Activated CD8-positive, alpha-beta memory T cell treated with anti-CD3 and anti-CD28 coated beads, Interleukin-2, amount 50 U/mL, for 1 hour (primary cell): Measurements from ENCODE around the gene RASA3.
"Not testable (repeated sequence)": the region's sequence is repeated elsewhere in the genome, so short reads cannot be mapped to it uniquely, and the experiment has no call there.

ENCODE experiments used
- DNase-seq: peaks from one replicate; pipeline ENCODE4 v3.0.0-alpha.2; 2020; ENCODE audit errors: extremely low read depth

RASA3 gene, protein sequence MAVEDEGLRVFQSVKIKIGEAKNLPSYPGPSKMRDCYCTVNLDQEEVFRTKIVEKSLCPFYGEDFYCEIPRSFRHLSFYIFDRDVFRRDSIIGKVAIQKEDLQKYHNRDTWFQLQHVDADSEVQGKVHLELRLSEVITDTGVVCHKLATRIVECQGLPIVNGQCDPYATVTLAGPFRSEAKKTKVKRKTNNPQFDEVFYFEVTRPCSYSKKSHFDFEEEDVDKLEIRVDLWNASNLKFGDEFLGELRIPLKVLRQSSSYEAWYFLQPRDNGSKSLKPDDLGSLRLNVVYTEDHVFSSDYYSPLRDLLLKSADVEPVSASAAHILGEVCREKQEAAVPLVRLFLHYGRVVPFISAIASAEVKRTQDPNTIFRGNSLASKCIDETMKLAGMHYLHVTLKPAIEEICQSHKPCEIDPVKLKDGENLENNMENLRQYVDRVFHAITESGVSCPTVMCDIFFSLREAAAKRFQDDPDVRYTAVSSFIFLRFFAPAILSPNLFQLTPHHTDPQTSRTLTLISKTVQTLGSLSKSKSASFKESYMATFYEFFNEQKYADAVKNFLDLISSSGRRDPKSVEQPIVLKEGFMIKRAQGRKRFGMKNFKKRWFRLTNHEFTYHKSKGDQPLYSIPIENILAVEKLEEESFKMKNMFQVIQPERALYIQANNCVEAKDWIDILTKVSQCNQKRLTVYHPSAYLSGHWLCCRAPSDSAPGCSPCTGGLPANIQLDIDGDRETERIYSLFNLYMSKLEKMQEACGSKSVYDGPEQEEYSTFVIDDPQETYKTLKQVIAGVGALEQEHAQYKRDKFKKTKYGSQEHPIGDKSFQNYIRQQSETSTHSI

DNA sequence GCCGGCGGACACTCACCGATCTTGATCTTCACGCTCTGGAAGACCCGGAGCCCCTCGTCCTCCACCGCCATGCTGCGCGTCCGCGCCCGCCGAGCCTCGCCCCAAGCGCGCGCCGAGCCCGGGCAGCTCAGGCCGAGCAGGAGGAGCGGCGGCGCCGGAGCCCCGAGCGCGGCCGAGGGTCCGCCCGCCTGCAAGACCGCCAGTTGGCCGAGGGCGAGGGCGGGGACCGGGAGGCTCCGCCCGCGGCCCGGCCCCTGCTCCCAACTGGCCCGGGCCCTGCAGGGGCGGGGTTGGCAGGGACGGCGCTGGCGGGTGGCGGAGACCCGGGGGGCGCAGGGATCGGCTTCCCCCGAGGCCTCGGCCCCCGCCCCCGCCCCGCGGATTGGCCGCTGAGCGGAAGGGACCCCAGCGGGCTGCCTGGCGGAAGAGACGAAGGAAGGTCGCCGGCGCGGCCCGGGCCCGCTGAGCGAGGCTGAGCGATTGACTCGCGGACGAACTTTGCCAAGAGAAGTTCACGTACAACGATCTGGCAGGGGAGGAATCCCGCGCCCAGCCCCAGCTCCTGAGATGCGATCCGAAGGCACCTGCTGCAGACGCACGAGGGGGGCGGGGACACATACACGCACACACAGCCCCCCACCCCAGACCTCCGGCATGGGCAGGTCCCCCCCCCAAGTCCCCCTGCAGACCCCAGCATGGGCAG lies at the start of gene RASA3:
Gene RASA3, minus strand, starts transcription at position 205 of the 703 bp plus-strand sequence. Its CDS starts 134 bp downstream, at position 71.
- no peak for DNase-seq

DNA sequence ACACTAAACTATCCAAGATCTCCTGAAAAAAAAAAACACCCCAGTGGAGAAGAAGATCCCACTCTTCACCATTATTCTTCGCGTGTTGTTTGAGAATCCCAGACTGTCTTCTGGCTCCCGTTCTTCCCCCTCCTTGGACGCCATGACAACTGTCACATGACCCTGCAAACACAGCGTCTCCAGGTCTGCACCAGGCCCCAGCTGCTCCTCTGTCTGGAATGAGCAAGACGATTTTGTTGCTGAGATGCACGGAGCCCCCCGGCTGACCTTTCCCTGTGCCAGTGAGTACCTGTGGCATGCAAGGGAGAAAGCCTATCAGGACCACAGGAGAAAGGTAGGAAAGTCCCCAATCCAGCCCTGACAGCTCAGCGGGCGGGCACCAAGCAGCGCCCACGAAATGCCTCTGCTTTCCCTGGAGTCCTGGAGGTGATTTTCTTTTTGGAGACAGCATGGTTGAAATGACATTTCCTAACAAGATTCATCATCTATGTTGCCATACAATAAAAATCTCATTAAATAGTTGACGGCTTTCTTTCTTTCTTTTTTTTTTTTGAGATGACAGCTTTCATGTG lies 46.8 kb upstream of the RASA3 start, which contains the start of gene CFAP97D2:
Gene CFAP97D2, plus strand, starts transcription at position 171 of the 572 bp plus-strand sequence. Its CDS starts 74 bp downstream, at position 245.
- DNase-seq: no peak

DNA sequence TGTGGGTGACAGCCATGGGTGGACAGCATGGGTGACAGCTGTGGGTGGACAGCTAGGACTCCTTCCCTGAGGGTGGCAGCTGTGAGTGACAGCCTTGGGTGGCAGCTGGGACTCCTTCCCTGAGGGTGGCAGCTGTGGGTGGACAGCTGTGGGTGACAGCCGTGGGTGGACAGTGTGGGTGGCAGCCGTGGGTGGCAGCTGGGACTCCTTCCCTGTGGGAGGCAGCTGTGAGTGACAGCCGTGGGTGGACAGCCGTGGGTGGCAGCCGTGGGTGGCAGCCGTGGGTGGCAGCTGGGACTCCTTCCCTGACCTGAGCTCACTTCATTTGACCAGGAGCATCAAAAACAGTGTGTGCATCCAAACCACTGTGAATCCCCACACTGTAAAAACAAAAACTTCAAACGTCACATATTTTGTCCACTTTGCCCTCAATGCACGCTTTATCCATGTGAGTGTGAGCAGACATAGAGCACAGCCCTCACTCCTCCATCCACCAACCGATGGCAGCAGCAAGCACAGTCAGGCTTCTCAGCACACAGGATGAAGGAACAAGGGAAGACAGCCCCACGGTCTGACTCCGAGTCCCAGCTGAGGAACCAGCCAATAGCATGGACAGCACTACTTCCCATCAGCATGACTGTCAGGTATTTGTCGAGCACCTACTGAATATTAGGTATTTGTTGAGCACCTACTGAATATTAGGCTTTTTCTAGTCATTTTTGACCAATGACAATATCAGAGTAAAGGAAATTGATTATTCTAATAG lies 45.0 kb upstream of the RASA3 start:
- no peak for DNase-seq

DNA sequence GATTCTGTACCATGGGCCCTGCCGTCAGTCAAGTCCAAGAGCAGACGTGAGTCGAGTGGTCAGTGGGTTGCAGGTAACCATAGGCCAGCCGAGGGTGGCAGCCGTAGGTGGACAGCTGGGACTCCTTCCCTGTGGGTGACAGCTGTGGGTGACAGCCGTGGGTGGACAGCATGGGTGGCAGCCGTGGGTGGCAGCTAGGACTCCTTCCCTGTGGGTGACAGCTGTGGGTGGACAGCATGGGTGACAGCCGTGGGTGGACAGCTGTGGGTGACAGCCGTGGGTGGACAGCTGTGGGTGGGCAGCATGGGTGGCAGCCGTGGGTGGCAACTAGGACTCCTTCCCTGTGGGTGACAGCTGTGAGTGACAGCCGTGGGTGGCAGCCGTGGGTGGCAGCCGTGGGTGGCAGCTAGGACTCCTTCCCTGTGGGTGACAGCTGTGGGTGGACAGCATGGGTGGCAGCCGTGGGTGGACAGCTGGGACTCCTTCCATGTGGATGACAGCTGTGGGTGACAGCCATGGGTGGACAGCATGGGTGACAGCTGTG lies 44.0 kb upstream of the RASA3 start:
- DNase-seq: not testable (repeated sequence)

DNA sequence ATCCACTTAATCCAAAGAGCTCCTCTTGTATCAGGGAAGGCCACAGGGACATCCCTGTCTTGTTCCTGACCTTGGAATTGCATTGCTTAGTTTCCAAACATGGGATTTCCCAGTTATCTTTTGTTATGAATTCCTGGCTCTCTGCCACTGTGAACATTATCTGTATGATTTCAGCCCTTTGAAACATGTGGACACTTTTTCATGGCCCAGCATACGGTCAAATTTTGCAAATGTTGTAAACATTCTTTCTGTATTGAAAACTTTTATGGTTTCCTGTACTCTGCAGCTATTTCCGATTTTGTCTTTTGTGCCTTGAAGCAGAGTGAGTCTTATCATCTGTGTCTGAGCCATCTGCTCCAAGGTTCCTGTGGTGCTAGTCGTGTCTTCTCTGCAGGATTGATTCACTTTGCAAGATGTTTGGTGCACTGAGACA lies 42.1 kb upstream of the RASA3 start:
- no peak for DNase-seq

DNA sequence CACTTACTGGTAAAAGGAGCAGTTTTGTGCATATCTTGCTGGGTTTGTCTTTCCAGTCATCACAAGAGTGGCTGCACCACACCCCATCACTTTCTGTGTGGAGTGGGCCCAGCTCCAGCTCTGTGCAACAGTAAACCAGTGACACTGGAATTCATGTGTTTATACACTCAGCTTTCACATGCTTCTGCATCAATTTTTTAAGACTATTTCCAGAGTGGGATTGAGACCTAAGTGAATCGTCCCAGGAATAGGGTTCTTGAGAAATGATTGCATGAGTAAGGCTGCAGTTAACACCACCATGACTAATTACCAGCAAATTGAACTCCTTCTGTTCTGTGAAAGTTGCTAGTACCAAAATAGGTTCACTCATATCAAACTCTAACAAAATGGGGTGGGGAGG lies 41.3 kb upstream of the RASA3 start:
- no peak for DNase-seq

DNA sequence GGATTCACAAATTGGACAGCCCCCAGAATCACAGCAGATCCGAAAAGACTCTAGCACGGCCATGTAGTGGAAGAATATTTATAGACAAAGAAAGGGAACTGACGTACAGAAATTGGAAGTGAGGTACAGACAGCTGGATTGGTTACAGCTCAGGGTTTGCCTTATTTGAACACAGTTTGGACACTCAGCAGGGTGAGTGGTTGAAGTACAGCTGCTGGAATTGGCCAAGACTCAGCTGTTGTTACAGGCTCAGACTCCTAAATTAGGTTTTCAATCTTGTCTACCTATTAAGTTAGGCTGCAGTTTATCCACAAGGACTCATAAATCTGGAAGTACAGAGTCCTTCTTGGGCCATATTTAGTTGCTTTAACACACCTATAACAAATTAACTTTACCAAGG lies 40.8 kb upstream of the RASA3 start:
- no peak for DNase-seq

DNA sequence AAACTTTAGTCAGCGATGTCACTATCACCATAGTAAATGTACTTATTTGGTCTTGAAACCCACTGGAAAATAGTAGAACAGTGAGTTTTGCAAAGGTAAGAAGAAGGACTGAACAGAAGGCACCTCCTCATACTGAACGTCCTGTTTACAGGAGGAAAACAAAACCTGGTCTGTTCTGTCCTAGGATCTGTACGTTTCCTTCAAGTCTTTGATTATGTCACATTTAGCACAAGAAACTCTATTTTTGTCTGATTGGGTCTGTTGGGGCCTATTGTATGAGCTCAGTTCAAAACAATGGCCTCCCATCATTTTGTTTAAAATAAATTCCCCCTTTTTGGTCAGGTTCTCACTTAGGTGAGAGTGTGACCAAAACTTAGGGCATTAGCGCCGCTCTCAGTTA lies 35.5 kb upstream of the RASA3 start:
- DNase-seq: no peak

DNA sequence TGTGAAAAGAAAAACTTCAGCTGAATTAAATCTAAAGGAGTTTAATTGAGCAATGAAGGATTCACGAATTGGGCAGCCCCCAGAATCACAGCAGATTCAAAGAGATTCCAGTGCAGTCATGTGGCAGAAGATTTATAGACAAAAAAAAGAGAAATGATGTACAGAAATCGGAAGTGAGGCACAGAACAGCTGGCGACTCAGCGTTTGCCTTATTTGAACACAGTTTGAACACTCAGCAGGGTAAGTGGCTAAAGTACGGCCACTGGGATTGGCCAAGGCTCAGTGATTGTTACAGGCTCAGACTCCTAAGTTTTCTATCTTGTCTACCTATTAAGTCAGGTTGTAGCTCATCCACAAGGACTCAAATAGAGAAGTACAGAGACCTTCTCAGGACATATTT lies 35.0 kb upstream of the RASA3 start:
- no peak for DNase-seq

DNA sequence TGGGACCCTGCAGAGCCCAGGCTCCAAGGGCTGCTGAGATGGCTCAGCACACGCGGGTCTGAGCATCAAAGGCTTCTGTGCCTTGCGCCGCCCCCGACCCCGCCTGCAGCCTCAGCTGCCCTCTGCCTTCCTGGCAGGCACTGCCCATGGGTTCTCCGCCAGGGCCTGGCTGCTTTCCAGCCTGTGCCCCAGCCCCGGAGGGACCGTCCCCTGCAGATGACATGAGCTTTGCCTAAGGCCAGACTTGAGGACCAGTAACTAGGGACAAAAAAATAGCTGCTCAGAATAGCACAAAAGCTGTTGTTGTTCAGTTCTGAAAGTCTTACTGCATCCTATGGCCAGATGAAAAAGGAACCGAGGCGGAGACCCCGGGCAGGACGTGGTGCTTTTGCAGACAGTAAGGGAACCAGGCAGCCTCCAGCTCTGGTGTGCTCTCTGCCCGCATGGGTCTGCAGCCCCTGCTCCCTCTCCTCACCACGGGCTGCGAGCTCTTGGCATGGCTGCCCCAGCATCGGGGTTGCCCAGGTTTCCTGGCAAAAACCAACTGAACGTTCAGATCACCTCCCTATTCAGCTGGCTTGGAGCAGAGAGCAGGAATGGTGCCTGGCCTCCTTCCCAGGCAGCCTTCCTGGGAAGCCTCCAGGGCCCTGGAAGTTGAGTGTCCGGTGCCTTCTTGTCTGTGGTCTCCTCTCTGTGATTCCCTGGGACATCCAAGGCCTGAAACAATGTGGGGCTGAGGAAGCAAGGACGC lies 34.1 kb upstream of the RASA3 start:
- no peak for DNase-seq

DNA sequence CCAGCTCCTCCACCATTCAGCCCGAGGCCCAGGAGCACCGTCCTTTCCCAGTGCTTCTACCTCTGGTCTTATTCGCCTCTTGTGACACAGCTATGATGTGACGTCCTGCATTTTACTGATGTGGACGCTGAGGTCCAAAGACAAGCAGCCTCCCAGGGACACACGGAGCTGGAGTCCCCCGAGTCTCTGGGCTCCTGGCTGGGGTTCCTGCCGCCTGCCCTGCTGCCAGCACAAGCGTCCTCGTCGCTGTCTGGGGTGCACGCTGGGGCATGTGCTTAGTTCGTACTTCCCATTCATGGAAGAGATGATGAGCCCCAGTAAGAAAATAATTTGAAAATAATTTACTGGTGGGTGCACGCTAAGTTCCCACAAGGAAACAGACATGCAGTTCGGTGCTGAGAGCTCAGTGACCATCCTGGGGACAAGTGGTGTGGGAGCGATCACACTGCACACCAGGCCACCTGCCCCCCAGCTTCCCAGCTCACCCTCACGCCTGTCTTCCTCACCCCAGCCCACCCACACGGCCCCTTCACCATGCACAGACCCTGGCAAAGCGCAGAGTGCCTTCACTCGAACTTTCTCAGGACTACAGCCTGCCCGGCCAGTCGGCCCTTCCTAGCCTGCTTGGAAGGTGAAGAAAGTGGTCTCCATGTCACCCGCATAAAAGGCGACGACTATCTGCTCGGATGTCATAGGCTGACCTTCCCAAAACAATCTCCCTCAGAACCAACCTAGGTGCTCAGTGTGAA lies 32.4 kb upstream of the RASA3 start:
- no peak for DNase-seq

DNA sequence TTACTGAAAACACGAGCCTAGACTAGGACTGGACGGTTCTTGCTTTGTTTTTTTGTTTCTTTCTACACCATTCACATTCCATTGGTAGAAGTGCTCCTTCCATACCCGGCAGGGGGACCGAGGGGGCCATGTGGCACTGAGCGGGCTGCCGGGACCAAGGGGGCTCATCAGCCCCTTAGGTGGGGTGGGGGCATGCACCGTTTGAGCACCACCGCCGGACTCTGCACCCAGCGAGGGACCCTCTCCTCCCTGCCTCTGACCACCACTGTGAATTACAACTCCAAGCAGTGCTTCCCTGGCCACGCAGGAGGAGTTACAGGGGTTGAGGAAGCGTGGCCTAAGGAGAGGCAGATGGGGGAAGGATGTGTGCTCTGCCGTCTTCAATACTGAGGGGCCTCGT lies 31.6 kb upstream of the RASA3 start:
- no peak for DNase-seq

DNA sequence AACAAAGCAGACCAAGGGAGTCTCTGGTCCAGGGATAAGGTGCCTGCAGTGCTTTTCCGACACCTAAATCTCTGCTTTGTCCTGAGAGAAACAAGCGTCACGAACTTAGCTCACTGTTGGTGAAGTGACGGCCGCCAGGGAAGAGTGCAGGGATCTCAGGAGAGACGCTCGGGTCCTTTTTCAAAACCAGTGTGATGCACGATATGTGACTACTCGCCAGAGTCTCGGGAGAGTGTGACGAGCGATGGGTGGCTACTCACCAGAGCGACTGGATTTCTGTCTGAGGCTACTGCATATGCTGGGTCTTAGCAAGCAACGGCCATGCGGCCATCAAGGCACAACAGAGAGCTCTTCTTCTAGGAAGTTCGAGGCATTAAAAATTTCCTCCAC lies 30.1 kb upstream of the RASA3 start:
- no peak for DNase-seq

DNA sequence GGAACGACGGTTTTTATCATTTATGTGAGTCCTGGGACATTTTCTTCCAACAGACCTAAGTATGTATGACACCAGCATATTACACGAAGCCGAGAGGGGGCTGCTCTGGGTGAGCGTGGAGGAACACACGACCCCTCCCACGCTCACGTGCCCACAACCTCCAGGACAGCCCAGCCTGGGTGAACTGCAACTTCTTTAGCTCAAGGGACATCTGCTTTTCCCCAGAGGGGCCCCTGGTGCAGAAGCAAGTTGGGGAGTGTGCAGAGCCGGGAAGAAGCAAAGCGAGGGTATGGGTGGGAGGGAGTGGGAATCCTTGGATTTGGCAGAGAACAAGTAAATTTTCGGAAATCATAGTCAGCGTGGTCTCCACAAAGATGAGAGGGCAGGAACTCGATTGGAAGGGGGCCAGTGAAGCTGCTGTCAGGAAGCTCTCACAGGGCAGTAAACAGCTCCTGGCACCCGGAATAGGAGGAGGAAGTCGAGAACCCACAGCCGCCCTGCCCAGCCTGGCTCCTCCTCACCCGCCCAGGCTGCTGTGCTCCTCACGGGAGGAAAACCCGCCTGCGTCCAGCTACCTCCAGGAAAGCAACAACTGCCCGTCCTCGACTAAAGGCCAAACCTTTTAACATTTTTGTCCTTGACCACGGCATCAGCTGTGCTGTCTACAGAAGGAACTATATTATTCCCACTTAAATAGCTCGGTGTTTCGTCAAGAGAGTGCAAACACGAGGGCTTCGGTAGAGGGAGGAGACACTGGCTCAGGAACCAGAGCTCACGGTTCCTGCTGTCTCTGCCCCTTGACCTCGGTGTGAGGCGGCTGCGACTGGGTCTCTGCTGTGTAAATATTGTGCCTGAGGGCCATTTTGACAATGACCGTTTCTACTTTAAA lies 29.5 kb upstream of the RASA3 start:
- no peak for DNase-seq

DNA sequence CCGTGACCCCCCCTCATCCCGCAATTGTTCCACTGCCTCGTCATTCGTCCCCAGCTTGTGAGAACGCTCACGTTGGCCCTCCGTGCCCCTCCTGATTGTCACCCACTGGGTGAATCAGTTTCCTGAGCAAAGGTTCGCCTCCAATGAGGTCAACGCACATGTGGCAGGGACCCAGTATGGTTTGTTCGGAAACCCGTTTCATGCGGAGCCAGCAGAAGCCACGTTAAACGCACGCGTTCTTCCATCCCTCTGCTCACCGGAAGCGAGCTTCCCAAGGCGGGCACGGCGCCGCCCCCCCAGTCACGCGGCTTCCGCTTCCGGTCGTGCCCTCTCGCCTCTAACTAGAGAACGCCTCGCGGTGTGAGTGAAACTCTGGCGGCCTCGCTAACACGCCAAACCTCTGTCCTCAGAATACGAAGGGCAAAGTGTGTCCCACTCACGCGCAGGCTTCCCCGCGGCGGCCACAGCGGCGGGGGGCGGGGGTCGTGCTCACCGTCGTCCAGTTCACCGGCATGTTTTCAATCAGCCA lies 28.7 kb upstream of the RASA3 start:
- DNase-seq: no peak

DNA sequence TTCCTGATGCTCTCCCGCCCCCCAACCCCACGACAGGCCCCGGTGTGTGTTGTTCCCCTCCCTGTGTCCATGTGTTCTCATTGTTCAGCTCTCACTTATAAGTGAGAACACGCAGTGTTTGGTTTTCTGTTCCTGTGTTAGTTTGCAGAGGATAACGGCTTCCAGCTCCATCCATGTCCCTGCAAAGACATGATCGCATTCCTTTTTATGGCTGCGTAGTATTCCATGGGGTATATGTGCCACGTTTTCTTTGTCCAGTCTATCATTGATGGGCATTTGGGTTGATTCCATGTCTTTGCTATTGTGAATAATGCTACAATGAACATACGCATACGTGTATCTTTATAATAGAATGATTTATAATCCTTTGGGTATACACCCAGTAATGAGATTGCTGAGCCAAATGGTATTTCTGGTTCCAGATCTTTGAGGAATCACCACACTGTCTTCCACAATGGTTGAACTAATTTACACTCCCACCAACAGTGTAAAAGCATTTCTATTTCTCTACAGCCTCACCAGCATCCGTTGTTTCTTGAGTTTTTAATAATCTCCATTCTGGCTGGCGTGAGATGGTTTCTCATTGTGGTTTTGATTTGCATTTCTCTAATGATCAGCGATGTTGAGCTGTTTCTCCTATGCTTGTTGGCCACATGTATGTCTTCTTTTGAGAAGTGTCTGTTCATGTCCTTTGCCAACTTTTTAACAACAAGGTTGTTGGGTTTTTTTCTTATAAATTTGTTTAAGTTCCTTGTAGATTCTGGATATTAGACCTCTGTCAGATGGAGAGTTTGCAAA lies 26.6 kb upstream of the RASA3 start:
- not testable (repeated sequence) for DNase-seq

DNA sequence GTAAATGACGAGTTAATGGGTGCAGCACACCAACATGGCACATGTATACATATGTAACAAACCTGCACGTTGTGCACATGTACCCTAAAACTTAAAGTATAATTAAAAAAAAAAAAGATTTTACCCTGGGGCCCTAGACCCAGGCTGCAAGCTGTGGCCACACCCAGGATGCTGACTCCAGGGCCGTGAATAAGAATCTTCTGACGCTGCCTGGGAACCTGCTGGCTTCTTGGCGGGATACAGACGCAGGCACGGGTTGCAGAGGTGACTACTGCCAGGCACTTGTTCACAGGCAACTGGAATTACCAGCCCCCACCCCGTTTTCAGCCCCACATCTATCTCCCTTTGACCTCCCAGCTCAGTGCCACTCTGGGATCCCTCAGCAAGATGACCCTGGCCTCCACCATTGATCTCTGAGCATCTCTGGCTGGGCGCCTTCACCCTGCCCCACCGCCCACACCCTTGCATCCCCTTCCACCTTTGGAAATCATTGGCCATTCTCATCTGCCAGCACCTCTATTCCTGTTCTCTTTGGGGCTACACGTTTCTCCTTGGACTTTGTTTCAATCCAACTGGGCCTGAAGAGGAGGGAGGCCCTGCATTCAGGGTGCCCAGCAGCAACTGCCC lies 25.6 kb upstream of the RASA3 start:
- no peak for DNase-seq
